GM12864 (cell line): Measurements from ENCODE around the gene CASD1.

Source experiments
- DNase-seq: peaks from one replicate; pipeline ENCODE4 v3.0.0-alpha.2; 2011; ENCODE audit warnings: low read depth
- H3K4me3 ChIP-seq: 2 replicates; pipeline ENCODE4 v1.5.1; 2011; ENCODE audit warnings: mild to moderate bottlenecking, low read depth, low read length, control low read depth
- CTCF ChIP-seq: IDR thresholded peaks from 2 replicates; pipeline ENCODE4 v1.5.1; 2011; ENCODE audit warnings: low read depth, mild to moderate bottlenecking, moderate library complexity, low read length, control low read depth, inconsistent platforms; ENCODE audit errors: missing control alignments

CASD1 gene

GRCh38 chr7:94559972-94560371, 50.4 kb downstream of the CASD1 start:
- no peak for DNase-seq
- TF ChIP-seq CTCF, result no peak

GRCh38 chr7:94561841-94562514, 52.4 kb downstream of the CASD1 start:
- no peak for TF ChIP-seq CTCF
- no peak for DNase-seq
- H3K4me3 ChIP-seq, result no peak overlapping the region

More at GRCh38 chr7:94559972-94560371, 50.4 kb downstream of the CASD1 start:
- H3K4me3 ChIP-seq, result no peak overlapping the region

- H3K4me3 ChIP-seq, result no peak overlapping the region
- TF ChIP-seq CTCF, result no peak
- DNase-seq, result no peak
Measured at GRCh38 chr7:94562525-94562924, 52.9 kb downstream of the CASD1 start.

GRCh38 chr7:94565247-94565894, 55.8 kb downstream of the CASD1 start:
- TF ChIP-seq CTCF, result no peak
- no peak for DNase-seq
- no peak overlapping the region for H3K4me3 ChIP-seq

- no peak for DNase-seq
- H3K4me3 ChIP-seq, result no peak overlapping the region
- no peak for TF ChIP-seq CTCF
Measured at GRCh38 chr7:94567396-94567795, 57.8 kb downstream of the CASD1 start.

GRCh38 chr7:94571816-94572215, 62.2 kb downstream of the CASD1 start:
- no peak for DNase-seq
- TF ChIP-seq CTCF, result no peak
- H3K4me3 ChIP-seq, result no peak overlapping the region

GRCh38 chr7:94575646-94576045, 66.0 kb downstream of the CASD1 start:
- TF ChIP-seq CTCF, result no peak
- no peak overlapping the region for H3K4me3 ChIP-seq
- DNase-seq, result no peak
